ENCODE measurements around the gene ERBB2. TPM values are rescaled to one million over a fixed set of nuclear protein-coding genes. Genes with fewer than 3 reads are reported as not detected.

The ERBB2 gene
- total and polyA plus RNA-seq, 2 of the 4 experiments (the other 2 are of a cell fraction): 28.7 to 33.3 TPM

- TF ChIP-seq CHD1 (IDR thresholded peaks at IDR 0.05; ENCODE audit: low read depth, low read length) (no peak), MAFK (IDR thresholded peaks at IDR 0.05; ENCODE audit: low read depth, low read length) (no peak), MAZ (IDR thresholded peaks at IDR 0.05; ENCODE audit: borderline replicate concordance, low read depth, low read length) (no peak), CTCF (conservative IDR thresholded peaks at IDR 0.05; ENCODE audit: low read depth, low read length) (no peak), ELK1 (IDR thresholded peaks at IDR 0.05; ENCODE audit: borderline replicate concordance, low read depth, low read length) (no peak), MXI1 (IDR thresholded peaks at IDR 0.05; ENCODE audit: borderline replicate concordance, low read depth, low read length) (no peak), FOS (IDR thresholded peaks at IDR 0.05; ENCODE audit: low read depth, low read length) (no peak), POLR2A (IDR thresholded peaks at IDR 0.05; ENCODE audit: low read depth, low read length) (no peak), RCOR1 (IDR thresholded peaks at IDR 0.05; ENCODE audit: insufficient replicate concordance, low read length) (no peak), RFX5 (IDR thresholded peaks at IDR 0.05; ENCODE audit: low read depth, low read length) (no peak), NFE2L2 (IDR thresholded peaks at IDR 0.05; ENCODE audit: low read depth, low read length) (no peak), RAD21 (IDR thresholded peaks at IDR 0.05; ENCODE audit: low read length) (no peak), CEBPB (IDR thresholded peaks at IDR 0.05; ENCODE audit: low read depth, low read length) (no peak), BHLHE40 (IDR thresholded peaks at IDR 0.05; ENCODE audit: low read depth, low read length) (no peak), SMC3 (IDR thresholded peaks at IDR 0.05; ENCODE audit: low read depth, low read length) (no peak), USF2 (IDR thresholded peaks at IDR 0.05; ENCODE audit: low read depth, low read length) (no peak)
- H4K20me1 ChIP-seq (ENCODE audit: insufficient read depth, low read length): no peaks in the 10 kb centered on the region
- dilution Hi-C loops (cut with HindIII; ENCODE audit: low sequenced_read_pairs, unreplicated experiment): no loop called here
- H4K91ac ChIP-seq (ENCODE audit: insufficient read depth, low read depth, low read length): no peak overlapping the region
- no peak overlapping the region for H3K4me2 ChIP-seq (ENCODE audit: low read depth, low read length)
- no peaks in the 10 kb centered on the region for H3K9me3 ChIP-seq (ENCODE audit: control insufficient read depth, insufficient read depth, low read length)
- no peaks in the 10 kb centered on the region for H3K4me1 ChIP-seq (ENCODE audit: control insufficient read depth, insufficient read depth, low read length)
- H2AK9ac ChIP-seq (replicated peaks; ENCODE audit: low read depth, low read length, poor library complexity): no peak overlapping the region
- H2BK15ac ChIP-seq (ENCODE audit: low read depth, low read length): no peak overlapping the region
- H3K27ac ChIP-seq (ENCODE audit: insufficient read depth, low read length): no peak overlapping the region
- no peak overlapping the region for H4K5ac ChIP-seq (ENCODE audit: low read depth, low read length)
- H3K14ac ChIP-seq (replicated peaks; ENCODE audit: low read depth, low read length): no peak overlapping the region
- no peak overlapping the region for H2AK5ac ChIP-seq (ENCODE audit: low read depth, low read length)
- no peak overlapping the region for H3K9ac ChIP-seq (ENCODE audit: low read depth, low read length)
- no peak overlapping the region for H3K23ac ChIP-seq (ENCODE audit: low read depth, low read length)
- ATAC-seq (ENCODE audit: low read depth) (no peak), DNase-seq (no peak)
- WGBS, 2 experiments (ENCODE audit: extremely low coverage in 2 of 2, insufficient read length in 1 of 2): 100% methylated on average over 1 of the region's 5 CpGs; no CpG with 5 or more reads in 1 of the 2 experiments
- ChIA-PET POLR2A (ENCODE audit: unreplicated experiment) (no interaction called here), CTCF (no interaction called here)
- no peaks in the 10 kb centered on the region for H3K79me1 ChIP-seq (ENCODE audit: low read depth in 1 of 2, low read length in 2 of 2)
- no peak overlapping the region for H2BK20ac ChIP-seq (ENCODE audit: low read depth, low read length)
- H2BK120ac ChIP-seq (ENCODE audit: low read depth, low read length): no peak overlapping the region
- H3K56ac ChIP-seq (ENCODE audit: extremely low read depth, insufficient read depth, low read length): no peak overlapping the region
- intact Hi-C loops (cut with micrococcal nuclease): no loop called here
- H3K18ac ChIP-seq (ENCODE audit: low read depth, low read length): no peak overlapping the region
- H3K4ac ChIP-seq (ENCODE audit: low read depth, low read length): no peak overlapping the region
- H4K8ac ChIP-seq (ENCODE audit: low read depth in 2 of 2, low read length in 2 of 2): no peak overlapping the region
- H3K9me1 ChIP-seq (ENCODE audit: insufficient read depth, low read length): no peaks in the 10 kb centered on the region
- in situ Hi-C loops (cut with MboI; ENCODE audit: low sequenced_read_pairs): no loop called here
- no peak overlapping the region for H3K4me3 ChIP-seq (ENCODE audit: insufficient read depth, low read depth, low read length)
- H3K27me3 ChIP-seq (ENCODE audit: control insufficient read depth, insufficient read depth, low read length): peaks cover 24% of the 10 kb centered on the region
- no peak overlapping the region for H2AFZ ChIP-seq (replicated peaks; ENCODE audit: low read length, poor library complexity)
- no peak overlapping the region for H2BK5ac ChIP-seq (ENCODE audit: low read depth, low read length, poor library complexity, severe bottlenecking)
- no peaks in the 10 kb centered on the region for H3K36me3 ChIP-seq (ENCODE audit: control insufficient read depth, insufficient read depth, low read length)
- no TSS peak for BruUV-seq (replicated peaks)
Measured at GRCh38 chr17:39759204-39759603, 59.3 kb downstream of the ERBB2 start.

All from IMR-90 (cell line).